Lung (tissue), 12 donors: ENCODE results near the gene TRIM10. TPM values are rescaled to one million over a fixed set of nuclear protein-coding genes. Genes with fewer than 3 reads are reported as not detected.

Experiments
- ATAC-seq: fragments of 200-7000 bp; cut with Tn5 transposase; one replicate; pipeline ENCODE4 v1.9.1; 2020; ENCODE audit warnings: moderate number of reproducible peaks; ENCODE audit not compliant: insufficient read depth, low FRiP score
- DNase-seq, 3 donors: peaks; one replicate each; pipeline ENCODE4 v3.0.0-alpha.2; 2013 to 2017
- H3K27ac ChIP-seq, 2 donors: one replicate each; pipeline ENCODE4 v1.5.1; 2013; ENCODE audit warnings: mild to moderate bottlenecking in 2 of 2, moderate library complexity in 2 of 2, control low read depth in 1 of 2, inconsistent platforms in 1 of 2, low read depth in 1 of 2, low read length in 1 of 2
- H3K27me3 ChIP-seq, 3 donors: one replicate each; pipeline ENCODE4 v1.5.1; 2013; ENCODE audit warnings: low read length in 2 of 3; ENCODE audit not compliant: control insufficient read depth in 3 of 3, insufficient read depth in 3 of 3
- H3K36me3 ChIP-seq, 4 donors: one replicate each; pipeline ENCODE4 v1.5.1; 2013; ENCODE audit warnings: low read length in 4 of 4, mild to moderate bottlenecking in 1 of 4, moderate library complexity in 1 of 4; ENCODE audit not compliant: control insufficient read depth in 4 of 4, insufficient read depth in 4 of 4
- H3K4me1 ChIP-seq, 5 donors: one replicate each; pipeline ENCODE4 v1.5.1; 2013; ENCODE audit warnings: low read length in 5 of 5, mild to moderate bottlenecking in 2 of 5, moderate library complexity in 1 of 5; ENCODE audit not compliant: control insufficient read depth in 5 of 5, insufficient read depth in 5 of 5
- H3K4me3 ChIP-seq: one replicate; pipeline ENCODE4 v1.5.1; 2013; ENCODE audit warnings: mild to moderate bottlenecking, control low read depth, moderate library complexity
- H3K9ac ChIP-seq, 2 donors: one replicate each; pipeline ENCODE4 v1.5.1; 2013; ENCODE audit warnings: low read length in 2 of 2, control low read depth in 1 of 2; ENCODE audit not compliant: insufficient read depth in 1 of 2
- H3K9me3 ChIP-seq, 4 donors: one replicate each; pipeline ENCODE4 v1.5.1; 2013; ENCODE audit warnings: low read length in 3 of 4, mild to moderate bottlenecking in 1 of 4, moderate library complexity in 1 of 4; ENCODE audit not compliant: control insufficient read depth in 4 of 4, insufficient read depth in 3 of 4
- CTCF ChIP-seq: IDR thresholded peaks from 2 replicates; pipeline ENCODE4 v1.5.1; 2012; ENCODE audit warnings: mild to moderate bottlenecking; ENCODE audit errors: control extremely low read depth, extremely low read depth
- WGBS, 2 donors: extraction: QIAGEN DNeasy Blood & Tissue Kit; methylation state at CpG; one replicate each; pipeline ENCODE4 v1.1.7; 2013; 5-methylcytosine and 5-hydroxymethylcytosine counted together
- polyA plus RNA-seq, 2 donors: library from polyadenylated mRNA; stranded (reverse); fragments of 200-250 nt; gene quantifications; one replicate each; pipeline ENCODE4 v1.2.1, GENCODE V29; 2013
- total RNA-seq, 2 donors: library from RNA; depleted of rRNA in 1 of 2; stranded (reverse); fragments of >200 nt in 1 of 2; gene quantifications; one replicate each; pipeline ENCODE4 v1.2.1, GENCODE V29; 2014 to 2021
- donor health status: control.
- donor health status: control.
- donor health status: Bipolar disorder and iron deficiency.
- donor health status: healthy.
- donor health status: DM: yes; HTN: yes; CAD: no.

Gene TRIM10
- total and polyA plus RNA-seq, 4 donors = 0.06 to 1.8 (median 0.09) TPM

DNA sequence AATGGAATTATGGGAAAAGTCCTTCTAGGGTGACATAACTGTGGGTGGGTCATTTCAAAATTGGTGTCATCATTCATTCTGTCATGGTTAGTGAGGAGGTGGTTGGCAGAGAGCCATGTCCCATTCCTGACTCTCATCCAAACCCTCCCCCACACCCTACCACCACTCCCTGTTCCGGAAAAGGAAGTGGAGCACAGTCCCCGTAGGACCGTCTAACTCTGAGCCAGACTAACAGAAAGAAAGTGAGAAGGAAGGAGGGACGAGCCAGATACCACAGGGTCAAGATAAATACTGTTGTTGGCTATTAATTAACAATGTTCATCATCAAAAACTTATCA lies 4.8 kb downstream of the TRIM10 start:
- peaks cover 0 to 3% (median 0%) of the 10 kb centered on the region in 5 donors for H3K4me1 ChIP-seq
- no peaks in the 10 kb centered on the region for H3K36me3 ChIP-seq
- H3K27ac ChIP-seq = no peak overlapping the region
- H3K4me3 ChIP-seq = no peak overlapping the region
- H3K9me3 ChIP-seq = no peaks in the 10 kb centered on the region
- WGBS, 2 donors = 19 to 23% methylated on average over 4 of the region's 4 CpGs
- no peak for TF ChIP-seq CTCF
- ATAC-seq (peak; percentile 50), DNase-seq (peak in 2 of 3 donors; percentile 10 to 45)
- peaks cover 0 to 43% (median 0%) of the 10 kb centered on the region in 3 donors for H3K27me3 ChIP-seq
- H3K9ac ChIP-seq = no peak overlapping the region

- Histone ChIP-seq H3K4me3 (no peak overlapping the region), H3K27me3 (peaks cover 0 to 43% (median 0%) of the 10 kb centered on the region in 3 donors), H3K9ac (no peak overlapping the region), H3K9me3 (no peaks in the 10 kb centered on the region), H3K4me1 (peaks cover 0 to 3% (median 0%) of the 10 kb centered on the region in 5 donors), H3K27ac (no peak overlapping the region), H3K36me3 (no peaks in the 10 kb centered on the region)
- no peak for ATAC-seq
- no peak for TF ChIP-seq CTCF
- no peak for DNase-seq
- WGBS, 2 donors = 89 to 97% methylated on average over 2 of the region's 2 CpGs
Observed at GRCh38 chr6:30155520-30156261, 5.3 kb downstream of the TRIM10 start.

GRCh38 chr6:30154709-30155519 lies 6.1 kb downstream of the TRIM10 start:
- H3K4me3 ChIP-seq = no peak overlapping the region
- H3K4me1 ChIP-seq = peaks cover 0 to 3% (median 0%) of the 10 kb centered on the region in 5 donors
- H3K9ac ChIP-seq = no peak overlapping the region
- WGBS, 2 donors = 72 to 77% methylated on average over 12 of the region's 12 CpGs
- H3K27me3 ChIP-seq = peaks cover 0 to 43% (median 0%) of the 10 kb centered on the region in 3 donors
- no peaks in the 10 kb centered on the region for H3K9me3 ChIP-seq
- no peaks in the 10 kb centered on the region for H3K36me3 ChIP-seq
- ATAC-seq (no peak), DNase-seq (no peak)
- no peak overlapping the region for H3K27ac ChIP-seq
- TF ChIP-seq CTCF = no peak
